Suprapubic skin (tissue), 3 donors: ENCODE data around the gene NUP85.

ENCODE experiments used
- POLR2A ChIP-seq, 2 donors: fragments of 450-650 bp; IDR thresholded peaks; one replicate each; pipeline ENCODE4 v1.6.1; 2017; ENCODE audit warnings: antibody characterized with exemption in 2 of 2, mild to moderate bottlenecking in 2 of 2, moderate library complexity in 2 of 2
- TF ChIP-seq, protein P1 (sequence below), 2 donors: fragments of 200-600 bp in 1 of 2; fragments of 450-650 bp in 1 of 2; sonication (generic) in 1 of 2; IDR thresholded peaks; one replicate each; pipeline ENCODE4 v1.5.1; 2016 to 2019; ENCODE audit warnings: antibody characterized with exemption in 2 of 2, mild to moderate bottlenecking in 1 of 2, moderate library complexity in 1 of 2

DNA sequence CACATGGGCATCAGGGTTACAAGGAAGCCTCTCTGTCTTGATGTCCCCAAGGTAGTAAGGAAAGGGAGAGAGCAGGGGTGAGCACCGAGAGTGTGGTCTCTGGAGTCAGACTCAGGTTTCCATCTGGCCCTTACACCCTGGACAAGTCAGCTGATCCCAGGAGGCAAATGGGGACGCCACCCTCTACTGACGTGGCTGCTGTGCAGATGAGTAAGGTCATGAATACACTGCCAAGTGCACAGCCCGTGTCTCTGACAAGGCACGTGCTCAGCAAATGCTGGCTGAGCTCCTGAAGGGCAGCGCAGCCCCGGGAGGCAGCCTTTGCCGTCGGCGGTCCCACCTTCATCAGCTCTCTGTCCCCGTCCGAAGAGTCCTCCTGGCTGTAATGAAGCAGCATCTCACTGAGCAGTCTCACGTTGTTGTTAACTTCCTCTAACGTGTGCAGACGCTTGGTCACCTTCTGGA lies 36.5 kb downstream of the NUP85 start:
- TF ChIP-seq, protein P1, sequence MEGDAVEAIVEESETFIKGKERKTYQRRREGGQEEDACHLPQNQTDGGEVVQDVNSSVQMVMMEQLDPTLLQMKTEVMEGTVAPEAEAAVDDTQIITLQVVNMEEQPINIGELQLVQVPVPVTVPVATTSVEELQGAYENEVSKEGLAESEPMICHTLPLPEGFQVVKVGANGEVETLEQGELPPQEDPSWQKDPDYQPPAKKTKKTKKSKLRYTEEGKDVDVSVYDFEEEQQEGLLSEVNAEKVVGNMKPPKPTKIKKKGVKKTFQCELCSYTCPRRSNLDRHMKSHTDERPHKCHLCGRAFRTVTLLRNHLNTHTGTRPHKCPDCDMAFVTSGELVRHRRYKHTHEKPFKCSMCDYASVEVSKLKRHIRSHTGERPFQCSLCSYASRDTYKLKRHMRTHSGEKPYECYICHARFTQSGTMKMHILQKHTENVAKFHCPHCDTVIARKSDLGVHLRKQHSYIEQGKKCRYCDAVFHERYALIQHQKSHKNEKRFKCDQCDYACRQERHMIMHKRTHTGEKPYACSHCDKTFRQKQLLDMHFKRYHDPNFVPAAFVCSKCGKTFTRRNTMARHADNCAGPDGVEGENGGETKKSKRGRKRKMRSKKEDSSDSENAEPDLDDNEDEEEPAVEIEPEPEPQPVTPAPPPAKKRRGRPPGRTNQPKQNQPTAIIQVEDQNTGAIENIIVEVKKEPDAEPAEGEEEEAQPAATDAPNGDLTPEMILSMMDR (IDR thresholded peaks at IDR 0.05): no peak
- TF ChIP-seq POLR2A (IDR thresholded peaks at IDR 0.05): no peak
